ENCODE measurements around the gene SGO1.

The SGO1 gene

DNA sequence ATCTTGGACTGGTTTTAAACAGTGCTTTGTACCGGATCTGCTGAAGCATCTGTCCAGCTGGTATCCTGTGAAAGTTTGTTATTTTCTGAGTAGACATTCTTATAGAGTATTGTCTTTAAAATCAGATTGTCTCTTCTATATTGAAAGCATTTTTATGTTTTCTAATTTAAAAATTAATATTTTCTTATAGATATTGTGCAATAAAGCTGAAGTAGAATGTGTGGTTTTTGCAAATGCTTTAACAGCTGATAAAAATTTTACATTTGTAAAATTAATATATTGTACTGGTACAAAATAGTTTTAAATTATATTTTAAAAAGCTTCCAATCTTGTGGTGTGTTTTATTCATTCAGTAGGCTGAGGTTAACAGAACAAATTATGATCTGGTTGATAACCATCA lies 31.9 kb downstream of the SGO1 start:
- no peak for DNase-seq

DNA sequence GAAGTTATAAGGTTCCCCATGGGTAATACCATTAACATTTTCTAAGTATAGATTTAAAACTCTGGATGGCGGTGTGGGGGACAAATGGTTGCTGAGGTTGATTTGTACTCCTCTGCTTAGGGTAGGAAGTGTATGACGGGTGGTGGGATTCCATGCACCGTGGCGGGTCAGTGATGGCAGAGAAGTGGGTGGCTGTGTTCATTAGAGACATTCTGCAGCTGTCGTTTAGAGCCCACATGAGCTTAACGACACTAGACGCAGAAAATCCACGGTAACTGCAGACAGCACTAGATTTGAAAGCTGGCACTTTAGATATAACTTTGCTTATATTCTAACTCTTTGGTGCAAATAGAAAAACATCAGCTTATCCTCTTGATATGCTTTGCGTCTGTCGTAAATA lies 37.5 kb downstream of the SGO1 start:
- no peak for DNase-seq

DNA sequence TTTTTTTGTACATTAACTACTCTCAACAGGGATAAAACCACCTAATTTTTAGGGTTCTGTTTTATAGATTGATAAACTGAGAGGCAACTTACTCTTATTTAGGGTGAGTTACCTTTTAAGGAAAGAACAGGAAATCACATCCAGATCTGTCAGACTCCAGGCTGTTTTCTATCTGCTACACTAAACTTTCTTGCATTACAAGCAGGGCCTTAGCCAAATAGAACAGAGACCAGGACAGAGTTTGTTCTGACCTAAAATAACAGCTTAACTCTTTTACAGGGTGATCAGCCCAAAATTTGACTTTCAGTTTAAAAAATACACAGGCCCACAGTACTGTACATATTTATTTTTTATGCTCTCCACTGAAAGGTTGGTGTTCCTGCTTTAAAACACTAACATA lies 38.6 kb downstream of the SGO1 start:
- no peak for DNase-seq

DNA sequence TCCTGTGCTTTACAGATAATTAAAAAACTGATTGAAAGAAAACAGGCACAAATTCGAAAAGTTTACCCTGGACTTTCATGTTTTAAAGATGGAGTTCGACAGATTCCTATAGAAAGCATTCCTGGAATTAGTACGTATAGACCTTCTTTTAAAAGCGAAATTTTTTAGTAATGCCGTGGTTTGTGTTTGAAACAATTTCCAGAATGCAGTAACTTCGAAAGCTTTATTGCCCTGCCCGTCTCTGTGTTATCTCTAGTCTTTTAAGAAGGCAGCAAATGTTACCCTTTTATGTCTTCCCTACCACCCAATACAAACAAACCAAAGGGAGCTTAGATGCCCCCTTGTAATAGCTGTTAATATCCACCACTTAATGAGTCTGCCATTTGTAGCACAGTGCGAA lies 39.7 kb downstream of the SGO1 start:
- DNase-seq: no peak

DNA sequence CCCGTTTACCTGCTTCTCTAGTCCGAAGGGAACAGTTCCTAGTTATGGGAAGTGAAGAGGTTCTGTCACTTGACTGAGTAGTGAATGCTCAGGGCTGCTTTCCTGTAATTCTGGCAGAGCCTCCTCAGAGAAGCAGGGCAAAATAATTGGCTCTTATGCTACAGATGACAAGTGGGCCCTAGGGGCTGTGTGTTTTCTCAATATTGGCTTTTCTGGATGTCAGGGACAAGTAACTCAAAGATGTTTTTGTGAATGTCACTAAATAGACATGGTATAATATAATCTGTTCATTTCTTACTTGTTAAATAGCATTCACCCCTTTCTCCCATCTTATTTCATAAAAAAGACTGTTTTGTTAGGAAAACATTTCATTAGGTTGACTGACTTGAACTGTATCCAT lies 40.1 kb downstream of the SGO1 start:
- DNase-seq: no peak

DNA sequence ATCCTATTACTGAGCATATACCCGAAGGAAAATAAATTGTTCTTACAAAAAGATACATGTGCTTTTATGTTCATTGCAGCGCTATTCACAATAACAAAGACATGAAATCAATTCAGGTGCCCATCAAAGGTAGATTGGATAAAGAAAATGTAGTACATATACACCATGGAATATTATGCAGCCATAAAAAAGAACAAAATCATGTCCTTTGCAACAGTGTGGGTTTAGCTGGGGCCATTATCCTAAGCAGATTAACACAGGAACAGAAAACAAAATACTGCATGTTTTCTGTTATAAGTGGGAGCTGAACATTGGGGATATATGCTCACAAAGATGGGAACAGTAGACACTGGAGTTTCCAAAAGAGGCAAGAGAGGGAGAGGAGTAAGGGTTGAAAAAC lies 42.5 kb downstream of the SGO1 start:
- DNase-seq: no peak

DNA sequence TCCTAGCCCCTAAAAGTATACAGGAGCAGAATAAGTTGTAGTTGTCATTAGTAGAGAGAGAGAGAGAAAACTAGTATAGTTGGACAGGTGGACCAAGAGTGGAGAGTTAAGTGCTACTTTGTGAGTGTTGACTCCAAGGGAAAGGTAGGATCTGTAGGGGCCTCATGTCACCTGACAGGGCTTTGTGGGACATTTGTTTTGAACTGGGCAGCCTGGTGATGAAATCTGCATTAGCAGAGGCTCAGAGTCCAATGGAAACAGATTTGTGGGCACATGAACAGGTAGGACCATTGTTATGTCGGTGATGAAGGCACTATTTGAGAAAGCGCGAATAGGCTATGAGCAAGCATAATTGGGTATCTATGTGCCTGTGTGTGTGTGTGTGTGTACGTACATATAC lies 43.5 kb downstream of the SGO1 start:
- no peak for DNase-seq

DNA sequence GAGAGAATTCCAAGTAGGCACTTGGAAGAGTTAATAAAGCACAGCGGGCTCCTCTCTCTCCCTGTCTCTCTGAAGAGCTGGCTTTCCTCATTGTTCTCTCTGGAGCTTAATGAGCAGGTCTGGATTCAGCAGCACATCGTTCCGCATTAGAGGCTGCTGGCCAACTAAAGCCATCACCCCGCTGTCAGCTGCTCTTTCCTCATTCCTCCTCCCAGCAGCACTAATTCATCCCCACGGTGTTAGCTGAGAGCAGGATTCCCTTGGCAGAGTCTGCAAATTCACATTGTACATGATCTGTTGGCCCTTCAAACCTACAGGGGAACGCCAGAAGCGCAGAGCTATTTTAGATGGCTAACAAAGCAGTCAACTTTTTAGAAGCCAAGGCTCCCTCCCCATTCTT lies 44.2 kb downstream of the SGO1 start:
- DNase-seq: peak in 1 of 2 experiments; percentile 32

DNA sequence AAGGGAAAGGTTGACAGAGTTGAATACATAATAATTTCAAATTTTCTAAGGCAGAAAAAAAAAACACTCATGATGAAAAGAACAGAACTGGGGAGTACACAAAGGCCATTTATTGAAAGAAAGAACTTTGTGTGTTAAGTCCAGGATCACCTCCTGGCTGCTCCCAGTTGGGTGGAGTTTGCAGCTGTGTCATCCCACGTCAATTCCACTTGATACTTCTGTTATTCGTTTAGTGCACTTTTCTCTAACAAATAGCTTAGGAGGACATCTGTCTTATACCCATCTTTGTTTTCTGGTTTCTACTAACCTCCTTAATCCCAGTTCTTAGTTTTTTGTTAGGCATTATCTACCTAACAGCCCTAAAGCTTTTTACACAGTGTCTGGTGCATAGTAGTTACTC lies 44.7 kb downstream of the SGO1 start:
- no peak for DNase-seq

DNA sequence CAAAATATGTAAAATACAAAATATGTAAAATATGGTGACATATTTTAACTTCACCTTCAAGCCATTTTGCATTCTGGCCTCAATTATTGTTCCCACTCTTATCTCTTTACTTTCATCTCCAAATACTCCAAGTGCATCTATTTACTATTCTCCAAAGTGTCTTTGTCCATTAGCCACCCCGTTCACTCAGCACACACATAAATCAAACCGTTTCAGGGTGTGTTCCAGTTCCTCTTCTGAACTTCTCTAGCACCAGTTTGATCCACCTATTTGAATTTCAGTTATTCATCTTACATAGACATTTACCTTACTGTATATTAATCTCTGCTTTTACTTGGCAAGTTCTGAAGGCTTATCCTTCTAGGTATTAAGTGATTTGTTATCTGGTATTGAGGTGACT lies 45.1 kb downstream of the SGO1 start:
- DNase-seq: peak in 1 of 2 experiments; percentile 24

DNA sequence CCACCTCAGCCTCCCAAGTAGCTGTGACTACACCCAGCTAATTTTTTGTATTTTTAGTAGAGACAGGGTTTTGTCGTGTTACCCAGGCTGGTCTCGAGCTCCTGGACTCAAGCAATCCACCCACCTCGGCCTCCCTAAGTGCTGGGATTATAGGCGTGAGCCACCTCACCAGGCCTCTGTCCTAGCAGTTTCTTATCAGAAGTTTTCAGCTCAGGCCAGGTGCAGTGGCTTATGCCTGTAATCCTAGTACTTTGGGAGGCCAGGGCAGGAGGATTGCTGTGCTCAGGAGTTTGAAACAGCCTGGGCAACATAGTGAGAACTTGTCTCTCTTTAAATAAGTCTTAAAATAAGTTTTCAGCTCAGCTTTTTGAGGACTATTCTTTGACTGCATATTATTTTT lies 48.4 kb downstream of the SGO1 start:
- DNase-seq: no peak

DNA sequence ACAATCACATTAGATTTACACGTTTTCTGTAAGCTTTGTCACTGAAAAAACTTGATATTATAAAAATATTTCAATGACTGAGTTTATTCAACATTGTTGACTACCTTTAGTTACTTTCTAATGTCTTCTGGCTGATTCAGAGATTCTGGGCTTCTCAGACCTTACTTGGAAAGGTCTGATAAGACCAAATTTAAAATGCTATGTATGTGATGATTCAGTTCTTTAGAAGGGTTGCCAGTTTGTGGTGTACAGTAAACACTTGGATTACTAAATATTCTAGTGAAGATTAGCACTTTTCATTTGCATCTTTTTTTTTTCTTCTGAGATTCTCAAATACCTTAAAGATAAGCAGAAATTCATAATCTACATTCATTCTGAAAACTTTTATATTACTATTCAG lies 49.8 kb downstream of the SGO1 start:
- no peak for DNase-seq

DNA sequence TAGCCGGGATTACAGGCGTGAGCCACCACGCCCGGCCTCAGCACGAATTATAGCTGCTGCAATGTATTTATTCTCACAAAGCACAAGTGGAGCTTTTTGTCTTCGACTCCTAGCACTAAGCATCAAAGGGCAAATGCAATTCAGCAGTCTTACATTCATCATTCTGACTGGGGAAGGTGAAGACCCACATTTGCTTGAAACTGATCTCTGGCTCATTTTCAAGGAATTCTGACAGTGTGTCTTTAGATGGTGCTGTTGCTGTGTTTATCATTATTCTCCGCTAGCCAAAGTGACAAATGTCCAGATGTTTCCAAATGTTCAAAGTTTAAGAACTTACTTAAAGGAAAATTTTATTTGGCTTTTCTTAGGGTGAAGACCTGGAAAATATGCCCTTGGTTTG lies 55.9 kb downstream of the SGO1 start:
- no peak for DNase-seq

DNA sequence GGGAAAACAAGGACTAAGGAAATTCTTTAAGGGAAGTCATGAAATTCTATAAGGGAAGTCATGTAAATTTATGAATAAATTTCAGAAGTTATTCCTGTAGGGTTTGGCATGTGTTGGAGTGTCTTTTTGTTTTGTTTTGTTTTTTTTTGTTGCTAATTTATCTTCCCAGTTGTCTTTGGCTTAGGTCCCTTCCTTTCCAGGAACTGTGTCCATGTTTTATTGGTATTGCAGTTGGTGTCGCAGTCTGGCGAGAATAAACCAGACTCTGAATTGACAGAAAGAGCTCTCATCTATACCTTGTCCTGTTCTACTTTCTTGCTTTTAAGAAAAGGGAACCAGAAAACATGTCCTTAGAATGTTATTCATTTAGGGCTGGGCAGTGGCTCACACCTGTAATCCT lies 57.6 kb downstream of the SGO1 start:
- no peak for DNase-seq

DNA sequence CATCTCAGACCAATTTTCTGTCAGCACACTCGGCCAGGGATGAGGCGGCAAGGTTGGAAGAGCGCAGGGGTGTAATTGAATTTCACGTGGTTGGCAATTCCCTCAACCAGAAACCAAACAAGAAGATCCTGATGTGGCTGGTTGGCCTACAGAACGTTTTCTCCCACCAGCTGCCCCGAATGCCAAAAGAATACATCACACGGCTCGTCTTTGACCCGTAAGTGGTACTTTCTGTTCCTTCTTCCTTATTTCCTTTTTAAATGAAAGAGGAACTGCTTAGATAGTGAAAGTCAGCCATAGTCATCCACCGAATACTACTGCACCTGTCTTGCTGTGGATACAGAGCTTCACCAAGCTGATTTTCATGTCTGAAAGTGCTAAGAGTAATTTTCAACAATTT lies 60.1 kb downstream of the SGO1 start:
- no peak for DNase-seq

DNA sequence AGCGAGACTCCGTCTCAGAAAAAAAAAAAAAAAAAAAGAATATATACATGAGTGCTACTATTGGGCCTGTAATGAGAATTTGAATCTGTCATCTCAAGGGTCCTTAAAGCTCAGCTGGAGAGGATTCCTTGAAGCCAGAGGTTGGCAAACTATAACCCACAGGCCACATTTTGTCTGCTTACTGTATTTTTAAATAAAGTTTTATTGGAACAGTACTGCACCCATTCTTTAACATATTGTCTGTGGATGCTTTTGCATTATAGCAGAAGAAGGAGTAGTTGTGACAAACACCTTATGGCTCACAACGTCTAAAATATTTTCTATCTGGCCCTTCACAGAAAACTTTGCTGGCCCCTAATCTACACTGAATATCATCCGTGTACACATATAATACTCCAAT lies 60.7 kb downstream of the SGO1 start:
- DNase-seq: no peak

DNA sequence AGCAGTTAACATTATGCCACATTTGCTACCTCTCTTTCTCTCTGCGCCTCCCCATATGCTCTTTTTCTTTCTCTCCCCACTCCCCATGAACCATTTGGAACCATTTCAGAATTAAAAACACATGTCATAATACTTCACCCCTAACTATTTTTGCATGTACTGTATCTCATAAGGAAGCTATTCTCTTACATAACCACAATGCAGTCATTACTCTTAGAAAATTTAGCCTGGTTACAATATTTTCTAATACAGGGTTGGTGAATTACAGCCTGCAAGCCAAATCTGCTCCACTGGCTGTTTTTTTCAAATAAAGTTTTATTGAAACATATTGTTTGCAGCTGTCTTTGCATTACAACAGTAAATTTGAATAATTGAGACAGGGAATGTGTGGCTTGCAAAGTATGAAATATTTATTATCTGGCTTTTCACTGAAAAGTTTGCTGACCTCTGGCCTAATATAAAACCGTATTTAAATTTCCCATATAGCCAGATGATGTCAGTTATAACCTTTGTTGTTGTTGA lies 62.8 kb downstream of the SGO1 start:
- no peak for DNase-seq

DNA sequence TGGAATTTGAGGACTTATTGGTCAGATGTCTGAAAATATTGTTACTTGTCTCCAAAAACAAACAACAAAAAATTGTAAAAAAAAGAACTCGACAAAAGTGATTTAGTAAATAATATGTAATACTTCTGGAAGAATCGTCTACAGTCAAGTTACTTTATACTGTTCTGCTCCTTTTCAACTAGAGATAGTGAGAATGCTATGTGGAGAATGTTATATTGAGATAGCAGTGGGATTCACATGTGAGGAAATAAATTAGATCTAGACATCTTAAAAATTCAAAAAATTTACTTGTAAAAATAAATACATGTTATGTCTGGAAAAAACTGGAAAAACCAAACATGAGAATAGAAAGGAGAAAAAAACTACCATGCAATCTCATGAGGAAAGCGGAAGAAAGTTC lies 64.9 kb downstream of the SGO1 start:
- DNase-seq: no peak
